Measurements from ENCODE around the gene GRB7. TPM values are rescaled to one million over a fixed set of nuclear protein-coding genes. Genes with fewer than 3 reads are reported as not detected.

Gene GRB7
- total RNA-seq, 4 donors from 2014 or later, result 0.41 to 0.70 TPM; not detected in 2

DNA sequence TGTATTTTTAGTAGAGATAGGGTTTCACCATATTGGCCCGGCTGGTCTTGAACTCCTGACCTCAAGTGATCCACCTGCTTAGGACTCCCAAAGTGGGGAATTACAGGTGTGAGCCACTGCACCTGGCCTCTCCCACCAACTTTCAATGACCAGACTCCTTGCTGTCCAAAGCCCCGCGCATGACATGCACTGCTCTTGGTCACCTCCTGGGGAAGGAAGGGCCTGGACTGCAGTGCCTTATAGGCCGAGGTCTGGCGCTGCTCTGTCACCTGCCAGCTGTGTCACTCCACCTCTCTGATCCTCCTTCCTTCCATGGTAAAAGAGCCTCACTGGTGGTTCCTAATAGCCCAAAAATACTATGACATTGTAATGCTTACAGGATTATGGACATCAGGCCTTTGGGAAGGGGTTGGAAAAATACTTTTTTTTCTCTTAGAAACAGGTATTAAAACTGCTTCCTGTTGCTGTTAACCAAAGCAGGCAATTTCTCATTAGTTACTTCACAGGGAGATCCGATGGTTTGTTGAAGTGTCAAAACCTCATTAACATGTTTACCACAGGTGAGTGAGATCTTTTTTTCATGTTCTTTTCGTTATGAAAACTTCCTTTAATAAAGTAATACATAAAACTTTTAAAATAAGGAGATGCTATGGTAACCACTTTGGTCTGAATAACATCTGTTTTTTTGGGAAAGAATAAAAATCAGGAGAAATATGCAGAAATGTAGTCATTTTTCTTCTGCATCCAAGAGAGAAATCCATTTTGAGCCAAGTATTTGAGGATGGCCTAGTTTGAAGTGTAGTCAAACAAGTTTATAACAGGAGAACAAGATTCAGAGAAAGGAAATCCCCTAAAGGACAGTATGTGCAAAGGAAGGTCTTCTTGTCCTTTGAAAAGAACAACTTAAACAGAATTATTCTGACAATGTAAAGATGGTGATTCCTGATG is 35.5 kb downstream of the GRB7 start:
- TF ChIP-seq POLR2A (IDR thresholded peaks at IDR 0.05), result no peak
- TF ChIP-seq, protein P1, sequence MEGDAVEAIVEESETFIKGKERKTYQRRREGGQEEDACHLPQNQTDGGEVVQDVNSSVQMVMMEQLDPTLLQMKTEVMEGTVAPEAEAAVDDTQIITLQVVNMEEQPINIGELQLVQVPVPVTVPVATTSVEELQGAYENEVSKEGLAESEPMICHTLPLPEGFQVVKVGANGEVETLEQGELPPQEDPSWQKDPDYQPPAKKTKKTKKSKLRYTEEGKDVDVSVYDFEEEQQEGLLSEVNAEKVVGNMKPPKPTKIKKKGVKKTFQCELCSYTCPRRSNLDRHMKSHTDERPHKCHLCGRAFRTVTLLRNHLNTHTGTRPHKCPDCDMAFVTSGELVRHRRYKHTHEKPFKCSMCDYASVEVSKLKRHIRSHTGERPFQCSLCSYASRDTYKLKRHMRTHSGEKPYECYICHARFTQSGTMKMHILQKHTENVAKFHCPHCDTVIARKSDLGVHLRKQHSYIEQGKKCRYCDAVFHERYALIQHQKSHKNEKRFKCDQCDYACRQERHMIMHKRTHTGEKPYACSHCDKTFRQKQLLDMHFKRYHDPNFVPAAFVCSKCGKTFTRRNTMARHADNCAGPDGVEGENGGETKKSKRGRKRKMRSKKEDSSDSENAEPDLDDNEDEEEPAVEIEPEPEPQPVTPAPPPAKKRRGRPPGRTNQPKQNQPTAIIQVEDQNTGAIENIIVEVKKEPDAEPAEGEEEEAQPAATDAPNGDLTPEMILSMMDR (IDR thresholded peaks at IDR 0.05 in 4 of 5, conservative IDR thresholded peaks at IDR 0.05 in 1 of 5), result no peak
- DNase-seq (no peak), ATAC-seq (no peak)
- Histone ChIP-seq H3K27me3 (no peaks in the 10 kb centered on the region), H3K4me1 (no peaks in the 10 kb centered on the region), H3K27ac (no peak overlapping the region), H3K4me3 (no peak overlapping the region), H3K9me3 (no peaks in the 10 kb centered on the region), H3K36me3 (no peaks in the 10 kb centered on the region)
- in situ Hi-C loops (cut with MboI; ENCODE audit: low sequenced_read_pairs in 4 of 4), result no loop called here
- intact Hi-C loops (cut with DNase I; ENCODE audit: low total_unique reads), result no loop called here

DNA sequence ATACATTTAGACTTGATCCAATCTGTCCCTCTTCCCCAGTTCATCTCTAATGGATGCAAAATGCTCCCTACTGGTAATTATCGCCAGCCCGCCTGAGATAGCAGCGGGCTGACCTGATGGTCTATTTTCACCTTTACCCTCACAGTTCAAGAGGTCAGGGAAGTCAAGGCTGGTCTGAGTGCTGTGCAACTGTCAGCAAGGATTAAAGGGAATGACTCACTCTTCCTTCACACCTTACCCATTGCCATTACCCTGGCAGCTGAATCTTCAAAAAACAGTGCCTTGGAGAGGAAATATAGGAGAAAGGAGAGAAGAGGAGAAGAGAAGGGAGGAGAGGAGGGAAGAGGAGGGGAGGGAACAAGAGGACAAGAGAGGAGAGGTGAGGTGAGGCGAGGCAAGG is 36.3 kb downstream of the GRB7 start:
- in situ Hi-C loops (cut with MboI; ENCODE audit: low sequenced_read_pairs in 4 of 4), result no loop called here
- Histone ChIP-seq H3K27ac (no peak overlapping the region), H3K27me3 (no peaks in the 10 kb centered on the region), H3K36me3 (no peaks in the 10 kb centered on the region), H3K4me3 (no peak overlapping the region), H3K4me1 (no peaks in the 10 kb centered on the region), H3K9me3 (no peaks in the 10 kb centered on the region)
- intact Hi-C loops (cut with DNase I; ENCODE audit: low total_unique reads), result no loop called here
- no peak for TF ChIP-seq POLR2A (IDR thresholded peaks at IDR 0.05)
- no peak for ATAC-seq
- DNase-seq, result no peak

DNA sequence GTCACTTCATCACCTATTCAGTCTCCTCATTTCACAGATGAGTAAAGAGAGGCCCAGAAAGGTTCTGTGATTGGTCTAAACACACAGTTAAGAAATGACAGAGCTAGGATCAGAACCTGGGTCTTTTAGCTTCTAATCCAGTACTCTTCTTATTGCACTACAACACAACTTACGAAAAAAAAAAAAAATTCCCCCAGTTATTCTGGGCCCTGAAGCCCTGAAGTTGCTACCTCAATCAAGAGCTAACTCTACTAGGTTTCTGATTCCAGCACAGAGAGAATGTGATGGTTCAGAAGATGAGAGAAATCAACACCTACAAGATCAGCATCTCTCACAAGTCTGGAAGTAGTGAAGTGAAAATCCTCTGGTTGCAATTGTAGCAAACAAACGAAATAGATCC is 37.3 kb downstream of the GRB7 start:
- Histone ChIP-seq H3K27ac (no peak overlapping the region), H3K4me3 (no peak overlapping the region), H3K36me3 (no peaks in the 10 kb centered on the region), H3K27me3 (no peaks in the 10 kb centered on the region), H3K9me3 (no peaks in the 10 kb centered on the region), H3K4me1 (no peaks in the 10 kb centered on the region)
- ATAC-seq (no peak), DNase-seq (no peak)
- TF ChIP-seq POLR2A (IDR thresholded peaks at IDR 0.05), result no peak
- TF ChIP-seq, protein P1 (IDR thresholded peaks at IDR 0.05 in 4 of 5, conservative IDR thresholded peaks at IDR 0.05 in 1 of 5), result no peak
- in situ Hi-C loops (cut with MboI; ENCODE audit: low sequenced_read_pairs in 4 of 4) (no loop called here), intact Hi-C loops (cut with DNase I; ENCODE audit: low total_unique reads) (no loop called here)

DNA sequence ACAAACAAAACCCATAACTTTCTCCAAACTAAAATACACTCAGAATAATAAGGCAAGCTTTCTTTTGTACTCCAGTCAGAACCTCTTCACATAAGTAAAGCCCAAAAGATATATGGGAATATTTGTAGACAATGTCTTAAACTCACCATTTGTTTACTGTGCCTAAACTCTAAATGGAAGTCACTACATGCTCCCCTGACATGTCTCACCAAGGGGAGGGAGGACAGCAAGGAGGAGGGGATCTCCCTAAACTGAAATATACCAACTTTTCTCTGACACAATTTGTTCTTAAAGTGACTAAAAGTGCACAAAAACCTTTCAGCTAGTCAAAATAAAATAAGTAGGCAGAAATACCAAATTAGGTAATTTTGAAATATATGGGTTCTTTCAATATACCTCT is 38.5 kb downstream of the GRB7 start:
- no peaks in the 10 kb centered on the region for H3K27me3 ChIP-seq

More for the DNA sequence above, 38.5 kb downstream of the GRB7 start:
- Histone ChIP-seq H3K4me3 (no peak overlapping the region), H3K36me3 (no peaks in the 10 kb centered on the region), H3K9me3 (no peaks in the 10 kb centered on the region), H3K27ac (no peak overlapping the region), H3K4me1 (no peaks in the 10 kb centered on the region)
- ATAC-seq (no peak), DNase-seq (no peak)
- in situ Hi-C loops (cut with MboI; ENCODE audit: low sequenced_read_pairs in 4 of 4), result no loop called here
- intact Hi-C loops (cut with DNase I; ENCODE audit: low total_unique reads), result no loop called here
- TF ChIP-seq, protein P1 (IDR thresholded peaks at IDR 0.05 in 4 of 5, conservative IDR thresholded peaks at IDR 0.05 in 1 of 5), result no peak
- TF ChIP-seq POLR2A (IDR thresholded peaks at IDR 0.05), result no peak
